A549 (cell line): ENCODE data around the gene EXOC4. TPM values are rescaled to one million over a fixed set of nuclear protein-coding genes. Genes with fewer than 3 reads are reported as not detected.
A peak's percentile ranks its signal among the peaks of the same experiment; 100 is the strongest.

ENCODE experiments used
- ATAC-seq, 2 experiments: fragments of 200-7000 bp in 1 of 2; fragments of >200 bp in 1 of 2; cut with Nextera tagmentation in 1 of 2; cut with Tn5 transposase in 1 of 2; 3 replicates each; pipeline versions ENCODE4 v1.8.0 to v1.9.1; 2018 to 2020; ENCODE audit warnings: mild to moderate bottlenecking in 1 of 2, moderate library complexity in 1 of 2
- CTCF ChIA-PET: fragments of 300-600 bp; sonication (Branson Sonifier 250); formaldehyde crosslinking; extraction: SDS; loops from one replicate; lab custom pipeline; 2021; ENCODE audit warnings: antibody characterized with exemption, inconsistent platforms; lab: Yijun Ruan, JAX
- POLR2A ChIA-PET: fragments of 350-600 bp; formaldehyde crosslinking; extraction: SDS; loops from one replicate; lab custom pipeline; 2021; ENCODE audit warnings: antibody characterized with exemption, inconsistent platforms; lab: Yijun Ruan, JAX
- DNase-seq, 2 experiments: peaks; one replicate each; pipeline versions ENCODE4 v3.0.0 to v3.0.0-alpha.2; 2011 to 2016; ENCODE audit warnings: low read depth in 1 of 2, low spot score in 1 of 2
- FAIRE-seq: peaks from 2 replicates; lab custom pipeline; 2011; peaks lifted over from hg19 to GRCh38; lab: Jason Lieb, UNC
- H3K27ac ChIP-seq, 2 experiments: fragments of >200 bp; sonication (Bioruptor Twin); formaldehyde crosslinking; 3 replicates each; pipeline ENCODE4 v1.5.1; 2016 to 2017
- H3K4me1 ChIP-seq: fragments of >200 bp; sonication (Bioruptor Twin); formaldehyde crosslinking; 3 replicates; pipeline ENCODE4 v1.6.1; 2016
- H3K4me2 ChIP-seq: fragments of >200 bp; sonication (Bioruptor Twin); formaldehyde crosslinking; 3 replicates; pipeline ENCODE4 v1.6.1; 2016
- H3K4me3 ChIP-seq: fragments of >200 bp; sonication (Bioruptor Twin); formaldehyde crosslinking; 3 replicates; pipeline ENCODE4 v1.5.1; 2016
- H3K9me3 ChIP-seq: fragments of >200 bp; sonication (Bioruptor Twin); formaldehyde crosslinking; 3 replicates; pipeline ENCODE4 v1.6.1; 2016
- CBX2 ChIP-seq: fragments of 200-600 bp; sonication (generic); IDR thresholded peaks from 2 replicates; pipeline ENCODE4 v1.6.1; 2016; ENCODE audit warnings: low read depth, mild to moderate bottlenecking, borderline replicate concordance
- CEBPB ChIP-seq, 2 experiments: fragments of >200 bp in 1 of 2; sonication (Bioruptor Twin) in 1 of 2; formaldehyde crosslinking in 1 of 2; IDR thresholded peaks; 2 replicates each; pipeline ENCODE4 v1.6.1; 2012 to 2016
- EHMT2 ChIP-seq: fragments of 200-600 bp; sonication (generic); IDR thresholded peaks from 2 replicates; pipeline ENCODE4 v1.6.1; 2016; ENCODE audit warnings: antibody characterized with exemption, low read depth, mild to moderate bottlenecking, moderate library complexity
- FOSL2 ChIP-seq, 2 experiments: fragments of 450-650 bp in 1 of 2; fragments of >200 bp in 1 of 2; sonication (Bioruptor Twin) in 1 of 2; formaldehyde crosslinking; IDR thresholded peaks; 2 replicates each; pipeline versions ENCODE4 v1.5.0 to v1.6.1; 2016 to 2020; ENCODE audit warnings: mild to moderate bottlenecking in 1 of 2, moderate library complexity in 1 of 2
- HEYL ChIP-seq: fragments of 250-450 bp; sonication (Bioruptor Pico); IDR thresholded peaks from 2 replicates; pipeline ENCODE4 v1.8.0; 2021; ENCODE audit warnings: mild to moderate bottlenecking, moderate library complexity
- HOXA7 ChIP-seq: fragments of 250-450 bp; sonication (Bioruptor Pico); IDR thresholded peaks from 2 replicates; pipeline ENCODE4 v1.5.0; 2020; ENCODE audit warnings: mild to moderate bottlenecking, moderate library complexity
- HOXB13 ChIP-seq: fragments of 250-450 bp; sonication (Bioruptor Pico); IDR thresholded peaks from 2 replicates; pipeline ENCODE4 v1.5.0; 2020; ENCODE audit warnings: low read depth, mild to moderate bottlenecking, moderate library complexity
- JUN ChIP-seq, 2 experiments: fragments of >200 bp; sonication (Bioruptor Twin); formaldehyde crosslinking; IDR thresholded peaks; 2 replicates in 1 of 2; 3 replicates in 1 of 2; pipeline ENCODE4 v1.6.1; 2016 to 2017
- MAFK ChIP-seq: fragments of 450-650 bp; IDR thresholded peaks from 2 replicates; pipeline ENCODE4 v1.6.1; 2014; ENCODE audit not compliant: partially characterized antibody
- MAZ ChIP-seq: fragments of 150-350 bp; IDR thresholded peaks from 2 replicates; pipeline ENCODE4 v1.6.1; 2014; ENCODE audit warnings: antibody characterized with exemption, low read depth, low read length, borderline replicate concordance
- NFE2L2 ChIP-seq: fragments of 150-350 bp; conservative IDR thresholded peaks from 2 replicates; pipeline ENCODE4 v1.6.1; 2014; ENCODE audit warnings: low read length
- NPAS2 ChIP-seq: fragments of 250-450 bp; sonication (Bioruptor Pico); IDR thresholded peaks from 2 replicates; pipeline ENCODE4 v1.8.0; 2022; ENCODE audit warnings: mild to moderate bottlenecking, moderate library complexity, borderline replicate concordance
- NR3C1 ChIP-seq: fragments of >200 bp; sonication (Bioruptor Twin); formaldehyde crosslinking; IDR thresholded peaks from 3 replicates; pipeline ENCODE4 v1.6.1; 2017
- PHF8 ChIP-seq: fragments of 200-600 bp; sonication (generic); IDR thresholded peaks from 2 replicates; pipeline ENCODE4 v1.6.1; 2016; ENCODE audit warnings: low read depth, mild to moderate bottlenecking, antibody characterized with exemption, moderate library complexity, borderline replicate concordance
- POLR2A ChIP-seq: IDR thresholded peaks from 2 replicates; pipeline ENCODE4 v1.6.1; 2012; ENCODE audit warnings: mild to moderate bottlenecking, low read length
- RCOR1 ChIP-seq: fragments of 150-350 bp; IDR thresholded peaks from 2 replicates; pipeline ENCODE4 v1.6.1; 2014; ENCODE audit warnings: antibody characterized with exemption, low read length, low read depth
- SREBF2 ChIP-seq: fragments of 450-650 bp; IDR thresholded peaks from 2 replicates; pipeline ENCODE4 v1.6.1; 2014; ENCODE audit warnings: mild to moderate bottlenecking, moderate library complexity
- TFCP2L1 ChIP-seq: fragments of 250-450 bp; sonication (Bioruptor Pico); IDR thresholded peaks from 2 replicates; pipeline ENCODE4 v1.5.0; 2021; ENCODE audit warnings: mild to moderate bottlenecking
- TP53 ChIP-seq: fragments of 250-450 bp; sonication (Bioruptor Pico); IDR thresholded peaks from 2 replicates; pipeline ENCODE4 v1.5.0; 2021; ENCODE audit warnings: mild to moderate bottlenecking, moderate library complexity
- ZFP36 ChIP-seq: fragments of 450-650 bp; IDR thresholded peaks from 2 replicates; pipeline ENCODE4 v1.6.1; 2014; ENCODE audit warnings: borderline replicate concordance; ENCODE audit not compliant: partially characterized antibody
- WGBS: methylation state at CpG from one replicate; pipeline ENCODE4 v1.1.6; 2017; ENCODE audit errors: missing lambda C conversion rate; 5-methylcytosine and 5-hydroxymethylcytosine counted together
- polyA plus RNA-seq, 4 experiments: library from polyadenylated mRNA; depleted of rRNA in 3 of 4; stranded (reverse); fragments of >200 nt; fragmentation: RNase III in 1 of 4; extraction: RNeasy Plus Mini Kit Qiagen cat#74134 plus additional on column Dnase treatment in 1 of 4; gene quantifications; 2 replicates in 3 of 4; 3 replicates in 1 of 4; pipeline ENCODE4 v1.2.3, GENCODE V29; 2011 to 2017
- TF ChIP-seq, protein P1 (sequence below): IDR thresholded peaks from 2 replicates; pipeline ENCODE4 v1.6.1; 2012; ENCODE audit warnings: low read depth, borderline replicate concordance
- TF ChIP-seq, protein P2 (sequence below): fragments of >200 bp; sonication (Bioruptor Twin); formaldehyde crosslinking; IDR thresholded peaks from 3 replicates; pipeline ENCODE4 v1.5.1; 2016
- TF ChIP-seq, protein P3 (sequence below): IDR thresholded peaks from 2 replicates; pipeline ENCODE4 v1.6.1; 2012
- TF ChIP-seq, protein P4 (sequence below): fragments of 250-450 bp; sonication (Bioruptor Pico); IDR thresholded peaks from 2 replicates; pipeline ENCODE4 v1.5.0; 2020; ENCODE audit warnings: low read depth, mild to moderate bottlenecking, moderate library complexity
- TF ChIP-seq, protein P5 (sequence below): fragments of 450-650 bp; IDR thresholded peaks from 2 replicates; pipeline ENCODE4 v1.6.1; 2014; ENCODE audit warnings: antibody characterized with exemption
- TF ChIP-seq, protein P6 (sequence below): IDR thresholded peaks from 2 replicates; pipeline ENCODE4 v1.6.1; 2012
- TF ChIP-seq, protein P7 (sequence below): fragments of 150-350 bp; IDR thresholded peaks from 2 replicates; pipeline ENCODE4 v1.6.1; 2014; ENCODE audit warnings: low read depth, mild to moderate bottlenecking, low read length

Gene EXOC4
- polyA plus RNA-seq, 2 of the 4 experiments (the other 2 are of a cell fraction), result 33.4 to 73.1 TPM

DNA sequence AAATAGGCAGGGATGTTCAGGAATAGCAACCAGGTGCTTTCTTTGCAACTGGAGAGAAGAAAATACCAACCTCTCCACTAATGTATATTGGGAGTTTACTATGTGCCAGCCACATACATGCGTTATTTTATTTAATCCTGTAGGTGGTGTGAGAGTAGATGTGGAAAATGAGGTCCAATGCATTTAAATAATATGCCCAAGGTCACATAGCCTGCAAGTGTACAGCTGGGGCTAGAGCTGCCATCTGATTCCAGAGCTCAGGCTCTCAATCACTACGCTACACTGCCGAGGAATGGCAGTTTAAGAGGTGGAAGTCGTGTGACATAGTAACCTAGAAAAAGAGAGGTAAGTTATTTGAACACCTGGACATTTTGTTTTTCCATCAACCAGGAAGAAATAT is 277.0 kb downstream of the EXOC4 start:
- no peak for FAIRE-seq
- no peak overlapping the region for H3K27ac ChIP-seq
- 0 out of 6 replicates have a peak, but pooled peaks of 1 of the 2 experiments have one; percentile 39 for ATAC-seq
- 85% methylated on average over 4 of the region's 4 CpGs for WGBS
- no peaks in the 10 kb centered on the region for H3K9me3 ChIP-seq
- TF ChIP-seq HOXA7 (CRISPR knock-in tag) (no peak), JUN (IDR thresholded peaks at IDR 0.05) (no peak), FOSL2 (IDR thresholded peaks at IDR 0.05) (no peak), FOSL2 (CRISPR knock-in tag; IDR thresholded peaks at IDR 0.05) (no peak), NFE2L2 (no peak), TP53 (CRISPR knock-in tag) (no peak), HEYL (CRISPR knock-in tag) (no peak), TFCP2L1 (CRISPR knock-in tag) (no peak), NR3C1 (no peak), SREBF2 (no peak), MAFK (no peak), MAZ (no peak)
- TF ChIP-seq, protein P1, sequence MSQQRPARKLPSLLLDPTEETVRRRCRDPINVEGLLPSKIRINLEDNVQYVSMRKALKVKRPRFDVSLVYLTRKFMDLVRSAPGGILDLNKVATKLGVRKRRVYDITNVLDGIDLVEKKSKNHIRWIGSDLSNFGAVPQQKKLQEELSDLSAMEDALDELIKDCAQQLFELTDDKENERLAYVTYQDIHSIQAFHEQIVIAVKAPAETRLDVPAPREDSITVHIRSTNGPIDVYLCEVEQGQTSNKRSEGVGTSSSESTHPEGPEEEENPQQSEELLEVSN, result no peak
- TF ChIP-seq, protein P2, sequence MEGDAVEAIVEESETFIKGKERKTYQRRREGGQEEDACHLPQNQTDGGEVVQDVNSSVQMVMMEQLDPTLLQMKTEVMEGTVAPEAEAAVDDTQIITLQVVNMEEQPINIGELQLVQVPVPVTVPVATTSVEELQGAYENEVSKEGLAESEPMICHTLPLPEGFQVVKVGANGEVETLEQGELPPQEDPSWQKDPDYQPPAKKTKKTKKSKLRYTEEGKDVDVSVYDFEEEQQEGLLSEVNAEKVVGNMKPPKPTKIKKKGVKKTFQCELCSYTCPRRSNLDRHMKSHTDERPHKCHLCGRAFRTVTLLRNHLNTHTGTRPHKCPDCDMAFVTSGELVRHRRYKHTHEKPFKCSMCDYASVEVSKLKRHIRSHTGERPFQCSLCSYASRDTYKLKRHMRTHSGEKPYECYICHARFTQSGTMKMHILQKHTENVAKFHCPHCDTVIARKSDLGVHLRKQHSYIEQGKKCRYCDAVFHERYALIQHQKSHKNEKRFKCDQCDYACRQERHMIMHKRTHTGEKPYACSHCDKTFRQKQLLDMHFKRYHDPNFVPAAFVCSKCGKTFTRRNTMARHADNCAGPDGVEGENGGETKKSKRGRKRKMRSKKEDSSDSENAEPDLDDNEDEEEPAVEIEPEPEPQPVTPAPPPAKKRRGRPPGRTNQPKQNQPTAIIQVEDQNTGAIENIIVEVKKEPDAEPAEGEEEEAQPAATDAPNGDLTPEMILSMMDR, result no peak
- TF ChIP-seq, all 56 proteins: peak for 0
- Histone ChIP-seq H3K4me3 (no peak overlapping the region), H3K4me2 (no peak overlapping the region), H3K4me1 (no peaks in the 10 kb centered on the region)
- POLR2A ChIA-PET, result no interaction called here
- no peak for DNase-seq
- CTCF ChIA-PET, result no interaction called here

DNA sequence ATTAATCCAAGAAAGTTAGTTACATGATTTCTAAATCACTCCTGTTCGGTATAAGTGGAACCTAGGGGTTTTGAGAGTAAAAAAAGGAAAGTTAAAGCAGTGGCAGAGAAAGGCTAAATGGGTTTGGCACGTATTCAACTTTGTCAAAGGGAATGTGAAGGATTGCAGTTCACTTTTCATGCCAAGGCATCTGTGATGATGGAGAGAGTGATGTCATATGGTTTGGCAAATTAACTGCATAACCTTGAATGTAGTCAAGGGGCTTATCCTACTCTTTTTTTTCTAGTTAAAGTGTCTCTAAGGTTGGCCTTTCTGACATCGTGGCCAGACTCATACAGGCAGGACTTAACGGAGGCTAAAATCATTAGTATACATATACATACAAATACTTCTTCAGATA is 277.8 kb downstream of the EXOC4 start:
- no peak for FAIRE-seq
- no peak overlapping the region for H3K4me3 ChIP-seq
- no peaks in the 10 kb centered on the region for H3K4me1 ChIP-seq
- TF ChIP-seq, protein P3, sequence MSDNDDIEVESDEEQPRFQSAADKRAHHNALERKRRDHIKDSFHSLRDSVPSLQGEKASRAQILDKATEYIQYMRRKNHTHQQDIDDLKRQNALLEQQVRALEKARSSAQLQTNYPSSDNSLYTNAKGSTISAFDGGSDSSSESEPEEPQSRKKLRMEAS, result no peak
- TF ChIP-seq, protein P4, sequence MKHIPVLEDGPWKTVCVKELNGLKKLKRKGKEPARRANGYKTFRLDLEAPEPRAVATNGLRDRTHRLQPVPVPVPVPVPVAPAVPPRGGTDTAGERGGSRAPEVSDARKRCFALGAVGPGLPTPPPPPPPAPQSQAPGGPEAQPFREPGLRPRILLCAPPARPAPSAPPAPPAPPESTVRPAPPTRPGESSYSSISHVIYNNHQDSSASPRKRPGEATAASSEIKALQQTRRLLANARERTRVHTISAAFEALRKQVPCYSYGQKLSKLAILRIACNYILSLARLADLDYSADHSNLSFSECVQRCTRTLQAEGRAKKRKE (CRISPR knock-in tag), result no peak
- TF ChIP-seq, protein P5, sequence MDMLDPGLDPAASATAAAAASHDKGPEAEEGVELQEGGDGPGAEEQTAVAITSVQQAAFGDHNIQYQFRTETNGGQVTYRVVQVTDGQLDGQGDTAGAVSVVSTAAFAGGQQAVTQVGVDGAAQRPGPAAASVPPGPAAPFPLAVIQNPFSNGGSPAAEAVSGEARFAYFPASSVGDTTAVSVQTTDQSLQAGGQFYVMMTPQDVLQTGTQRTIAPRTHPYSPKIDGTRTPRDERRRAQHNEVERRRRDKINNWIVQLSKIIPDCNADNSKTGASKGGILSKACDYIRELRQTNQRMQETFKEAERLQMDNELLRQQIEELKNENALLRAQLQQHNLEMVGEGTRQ, result no peak
- no peak for TF ChIP-seq NPAS2
- no peak for TF ChIP-seq CEBPB (IDR thresholded peaks at IDR 0.05)
- TF ChIP-seq, protein P2, result no peak
- TF ChIP-seq EHMT2, result no peak
- no peak for TF ChIP-seq POLR2A
- TF ChIP-seq SREBF2, result no peak
- TF ChIP-seq HOXB13 (CRISPR knock-in tag), result no peak
- TF ChIP-seq RCOR1, result no peak
- TF ChIP-seq, protein P6, sequence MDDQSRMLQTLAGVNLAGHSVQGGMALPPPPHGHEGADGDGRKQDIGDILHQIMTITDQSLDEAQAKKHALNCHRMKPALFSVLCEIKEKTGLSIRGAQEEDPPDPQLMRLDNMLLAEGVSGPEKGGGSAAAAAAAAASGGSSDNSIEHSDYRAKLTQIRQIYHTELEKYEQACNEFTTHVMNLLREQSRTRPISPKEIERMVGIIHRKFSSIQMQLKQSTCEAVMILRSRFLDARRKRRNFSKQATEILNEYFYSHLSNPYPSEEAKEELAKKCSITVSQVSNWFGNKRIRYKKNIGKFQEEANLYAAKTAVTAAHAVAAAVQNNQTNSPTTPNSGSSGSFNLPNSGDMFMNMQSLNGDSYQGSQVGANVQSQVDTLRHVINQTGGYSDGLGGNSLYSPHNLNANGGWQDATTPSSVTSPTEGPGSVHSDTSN, result no peak
- no peak for TF ChIP-seq CBX2
- TF ChIP-seq PHF8, result no peak
- no peak for TF ChIP-seq ZFP36
- TF ChIP-seq, protein P7, sequence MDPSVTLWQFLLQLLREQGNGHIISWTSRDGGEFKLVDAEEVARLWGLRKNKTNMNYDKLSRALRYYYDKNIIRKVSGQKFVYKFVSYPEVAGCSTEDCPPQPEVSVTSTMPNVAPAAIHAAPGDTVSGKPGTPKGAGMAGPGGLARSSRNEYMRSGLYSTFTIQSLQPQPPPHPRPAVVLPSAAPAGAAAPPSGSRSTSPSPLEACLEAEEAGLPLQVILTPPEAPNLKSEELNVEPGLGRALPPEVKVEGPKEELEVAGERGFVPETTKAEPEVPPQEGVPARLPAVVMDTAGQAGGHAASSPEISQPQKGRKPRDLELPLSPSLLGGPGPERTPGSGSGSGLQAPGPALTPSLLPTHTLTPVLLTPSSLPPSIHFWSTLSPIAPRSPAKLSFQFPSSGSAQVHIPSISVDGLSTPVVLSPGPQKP, result no peak
- TF ChIP-seq, all 56 proteins: peak for 0
- no peak for DNase-seq
- ATAC-seq, result no peak
- CTCF ChIA-PET, result no interaction called here
- Histone ChIP-seq H3K9me3 (no peaks in the 10 kb centered on the region), H3K4me2 (no peak overlapping the region), H3K27ac (no peak overlapping the region)
- 90% methylated on average over 4 of the region's 4 CpGs for WGBS
- POLR2A ChIA-PET, result no interaction called here
